Hepatocyte (in vitro differentiated cells): ENCODE measurements around the gene MAP3K2.

Experiments
- CTCF ChIP-seq: fragments of 200-600 bp; sonication (generic); IDR thresholded peaks from 2 replicates; pipeline ENCODE4 v1.5.1; 2016; ENCODE audit warnings: antibody characterized with exemption, mild to moderate bottlenecking; ENCODE audit not compliant: poor library complexity
- EZH2 ChIP-seq: fragments of 200-600 bp; sonication (generic); IDR thresholded peaks from 2 replicates; pipeline ENCODE4 v1.6.1; 2016; ENCODE audit warnings: antibody characterized with exemption, mild to moderate bottlenecking, borderline replicate concordance
- EZH2phosphoT487 ChIP-seq: fragments of 200-600 bp; sonication (generic); IDR thresholded peaks from one replicate; pipeline ENCODE4 v1.6.1; 2018; ENCODE audit warnings: antibody characterized with exemption, mild to moderate bottlenecking, low read depth, moderate library complexity; ENCODE audit not compliant: unreplicated experiment, severe bottlenecking

GRCh38 chr2:127332335-127332734 is 55.4 kb downstream of the MAP3K2 start:
- TF ChIP-seq CTCF = no peak
- no peak for TF ChIP-seq EZH2
- TF ChIP-seq EZH2phosphoT487 = no peak
